Activated CD4-positive, alpha-beta T cell treated with anti-CD3 and anti-CD28 coated beads, Interleukin-10, Interleukin-2, amounts not matched to agents 100 ng/mL and 50 ng/mL, durations not matched to agents 16 hours and 8 hours (primary cell): ENCODE data around the gene MYOZ3.
A peak's percentile ranks its signal among the peaks of the same experiment; 100 is the strongest.

ENCODE experiments used
- DNase-seq: peaks from one replicate; pipeline ENCODE4 v3.0.0-alpha.2; 2020

Gene MYOZ3, protein sequence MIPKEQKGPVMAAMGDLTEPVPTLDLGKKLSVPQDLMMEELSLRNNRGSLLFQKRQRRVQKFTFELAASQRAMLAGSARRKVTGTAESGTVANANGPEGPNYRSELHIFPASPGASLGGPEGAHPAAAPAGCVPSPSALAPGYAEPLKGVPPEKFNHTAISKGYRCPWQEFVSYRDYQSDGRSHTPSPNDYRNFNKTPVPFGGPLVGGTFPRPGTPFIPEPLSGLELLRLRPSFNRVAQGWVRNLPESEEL

DNA sequence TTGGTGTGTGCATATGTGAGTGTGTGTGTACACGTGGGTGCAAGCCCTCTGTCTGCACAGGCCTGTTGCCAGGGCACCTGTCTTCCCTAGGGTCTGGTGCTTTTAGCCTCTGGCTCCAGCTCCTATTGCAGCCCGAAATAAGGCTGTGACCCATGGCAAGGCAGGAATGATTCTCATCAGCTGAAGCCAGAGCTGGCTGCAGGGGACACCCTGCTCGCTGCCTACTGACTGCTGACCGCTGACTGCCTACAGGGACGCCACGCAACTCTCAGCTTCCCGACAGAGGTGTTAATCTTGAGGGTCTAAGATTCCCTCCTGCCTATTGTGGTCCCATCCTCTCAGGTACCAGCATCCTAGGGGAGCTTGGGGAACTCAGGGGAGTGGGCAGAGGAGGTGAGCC, at the start of gene MYOZ3:
TSS of gene MYOZ3 (plus strand) at position 166 of the 400 bp plus-strand sequence. CDS start 1,691 bp downstream, outside the sequence.
- no peak for DNase-seq

DNA sequence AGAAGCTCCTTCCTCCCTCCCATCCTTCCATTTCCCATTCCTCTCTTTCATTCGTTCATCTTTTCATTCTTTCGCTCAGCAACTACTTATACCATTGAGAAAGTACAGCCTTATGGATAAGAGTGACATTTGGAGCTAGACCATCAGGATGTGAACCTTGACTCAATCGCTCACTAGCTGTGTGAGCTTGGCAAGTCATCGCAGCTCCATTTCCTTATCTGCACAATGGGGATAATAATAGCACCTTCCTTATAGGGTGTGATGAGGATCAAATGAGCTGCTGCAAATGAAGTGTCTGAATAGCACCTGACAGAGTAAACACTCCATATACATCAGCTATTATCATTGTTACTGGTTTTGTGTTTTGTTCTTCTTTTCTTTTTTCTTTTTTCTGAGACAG, 48.6 kb upstream of the MYOZ3 start:
- no peak for DNase-seq

DNA sequence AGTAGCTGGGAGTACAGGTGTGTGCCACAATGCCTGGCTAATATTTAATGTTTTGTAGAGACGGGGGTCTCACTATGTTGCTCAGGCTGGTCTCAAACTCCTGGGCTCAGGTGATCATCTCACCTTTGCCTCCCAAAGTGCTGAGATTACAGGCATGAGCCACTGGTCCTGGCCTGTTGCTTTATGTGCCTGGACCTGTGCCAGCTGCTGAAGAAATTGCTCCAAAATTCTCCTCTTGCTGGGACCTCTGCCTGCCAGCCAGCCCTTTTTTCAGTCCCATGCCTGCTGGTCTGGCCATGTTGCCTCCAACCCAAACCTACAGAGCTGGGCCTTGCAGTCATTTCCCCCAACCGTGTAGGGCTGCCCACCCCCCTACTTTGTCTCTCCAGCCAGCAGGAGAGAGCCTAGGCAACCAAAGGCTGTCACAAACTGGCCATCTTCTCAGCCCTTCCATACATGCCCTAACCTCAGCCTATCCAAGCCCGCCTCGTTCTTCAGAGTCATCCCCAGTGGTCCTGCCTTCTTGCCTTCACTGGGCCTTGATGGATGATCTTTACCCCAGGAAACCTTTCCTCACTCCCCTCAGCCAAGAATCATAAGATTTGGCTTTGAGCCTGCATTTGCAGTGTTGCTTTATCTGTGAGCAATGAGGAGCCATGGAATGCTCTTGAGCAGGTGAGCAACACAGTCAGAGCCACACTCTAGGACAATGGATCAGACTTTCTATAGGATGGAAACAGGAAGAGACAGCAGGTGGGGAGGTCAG, 48.0 kb upstream of the MYOZ3 start:
- no peak for DNase-seq

DNA sequence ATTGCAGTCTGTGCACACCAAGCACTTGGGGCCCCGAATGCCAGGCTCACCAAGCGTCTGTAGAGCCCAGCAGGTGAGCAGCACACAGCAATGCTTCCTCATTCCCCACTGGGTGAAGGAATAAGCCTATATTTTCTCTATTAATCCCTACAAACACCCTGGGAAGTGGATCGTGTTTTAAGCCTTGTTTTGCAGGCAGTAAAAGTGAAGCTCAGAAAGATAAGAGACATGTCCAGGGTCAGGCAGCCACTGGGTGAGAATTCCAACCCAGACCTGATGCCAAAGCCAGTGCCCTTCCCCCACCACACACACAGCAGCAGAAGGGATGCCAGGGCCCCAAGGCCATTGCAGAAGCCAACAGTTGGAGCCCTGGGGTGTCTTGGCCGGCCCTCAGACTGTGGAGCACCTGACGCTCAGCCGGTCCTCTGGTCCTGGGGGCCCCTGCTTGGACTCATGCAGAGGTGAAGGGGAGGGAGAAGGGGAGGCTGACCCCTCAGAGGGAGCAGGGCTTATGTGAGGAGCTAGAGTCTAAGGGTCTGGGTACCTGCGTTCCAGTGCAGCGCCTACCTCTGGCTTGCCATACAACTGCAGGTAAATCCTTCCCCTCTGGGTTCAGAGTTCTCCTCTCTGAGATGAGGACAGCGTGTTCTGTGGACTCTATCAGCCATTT, 46.9 kb upstream of the MYOZ3 start:
- DNase-seq: no peak

DNA sequence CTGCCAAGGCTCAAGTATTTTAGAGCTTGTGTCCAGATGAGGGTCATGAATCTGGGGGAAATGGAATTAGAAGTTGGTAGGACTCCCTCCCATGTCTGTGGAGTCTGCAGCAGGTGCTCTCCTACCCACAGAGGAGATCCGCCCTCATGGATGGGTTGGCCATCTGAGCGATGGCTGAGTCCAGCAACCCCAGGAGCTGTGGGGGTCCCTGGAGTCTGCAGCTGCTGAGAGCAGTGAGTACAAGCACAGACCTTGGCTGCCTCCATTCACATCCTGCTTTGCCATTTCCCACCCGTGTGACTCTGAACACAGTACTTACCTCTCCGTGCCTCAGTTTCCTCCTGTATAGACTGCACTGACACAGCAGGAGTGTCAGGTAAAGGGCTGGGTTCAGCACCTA, 46.4 kb upstream of the MYOZ3 start:
- no peak for DNase-seq

DNA sequence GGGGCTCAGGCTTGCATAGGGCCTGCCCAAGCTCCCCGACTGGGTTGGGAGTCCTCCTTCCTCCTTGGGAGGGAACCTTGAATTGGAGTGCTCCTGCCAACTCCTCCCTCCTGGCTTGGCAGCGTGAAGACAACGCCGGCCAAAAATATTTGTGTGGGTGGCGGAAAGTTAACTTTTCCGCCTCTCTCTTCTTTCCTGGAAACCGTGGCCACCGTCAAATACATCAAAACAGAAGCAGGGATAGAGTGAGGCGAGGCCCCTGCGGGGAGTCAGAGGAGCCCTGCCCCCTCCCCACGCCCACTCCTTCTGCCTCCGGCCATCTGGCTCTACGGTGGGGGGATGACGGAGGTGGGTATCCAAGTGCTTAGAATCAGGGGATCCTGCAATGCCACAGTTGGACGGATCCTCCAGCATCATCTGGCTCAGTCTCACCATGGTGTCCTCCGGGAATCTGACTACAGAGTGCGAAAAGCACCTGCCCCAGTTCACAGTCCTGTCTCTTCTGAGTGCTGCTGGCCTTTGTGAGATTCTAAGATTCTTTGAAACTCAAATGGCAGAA, 45.8 kb upstream of the MYOZ3 start:
- DNase-seq: peak; percentile 3

DNA sequence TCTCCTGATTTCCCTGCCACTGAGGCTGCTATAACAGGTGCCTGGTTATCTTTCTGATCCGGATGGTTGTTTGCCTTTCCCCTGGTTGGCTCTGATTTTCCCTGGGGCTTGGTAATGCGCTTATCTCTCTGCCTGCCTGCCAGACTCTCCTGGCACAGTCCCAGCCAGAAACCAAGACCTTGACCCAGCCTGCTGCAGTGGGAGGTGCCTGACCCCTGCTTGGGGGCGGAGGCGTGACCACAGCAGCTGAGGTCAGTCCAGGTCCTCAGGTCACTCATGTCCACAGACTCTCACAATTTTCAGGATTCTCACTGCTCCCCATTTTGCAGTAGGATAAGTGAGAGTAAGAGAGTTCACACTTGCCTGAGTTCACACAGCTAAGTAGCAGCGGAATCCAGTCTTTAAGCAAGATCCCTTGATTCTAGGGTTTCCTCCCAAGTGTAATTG, 45.0 kb upstream of the MYOZ3 start:
- no peak for DNase-seq

DNA sequence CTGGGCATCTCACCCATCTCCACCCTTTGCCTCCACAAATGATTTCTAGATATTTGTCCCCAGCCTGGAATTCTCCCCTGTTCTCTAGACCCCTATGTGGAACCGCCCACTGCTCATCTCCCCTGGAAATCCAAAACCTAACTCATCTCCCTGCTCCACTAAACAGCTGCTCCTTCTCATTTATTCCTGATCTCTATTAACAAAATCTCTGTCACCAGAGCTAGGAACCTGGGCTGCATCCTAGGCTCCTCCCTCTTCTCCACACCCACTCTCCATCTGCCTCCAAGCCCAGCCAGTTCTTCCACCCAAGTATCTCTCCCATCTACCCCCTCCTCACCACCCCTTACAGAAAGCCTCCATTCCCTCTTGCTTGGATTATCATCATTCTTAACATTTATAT, 44.5 kb upstream of the MYOZ3 start:
- no peak for DNase-seq

DNA sequence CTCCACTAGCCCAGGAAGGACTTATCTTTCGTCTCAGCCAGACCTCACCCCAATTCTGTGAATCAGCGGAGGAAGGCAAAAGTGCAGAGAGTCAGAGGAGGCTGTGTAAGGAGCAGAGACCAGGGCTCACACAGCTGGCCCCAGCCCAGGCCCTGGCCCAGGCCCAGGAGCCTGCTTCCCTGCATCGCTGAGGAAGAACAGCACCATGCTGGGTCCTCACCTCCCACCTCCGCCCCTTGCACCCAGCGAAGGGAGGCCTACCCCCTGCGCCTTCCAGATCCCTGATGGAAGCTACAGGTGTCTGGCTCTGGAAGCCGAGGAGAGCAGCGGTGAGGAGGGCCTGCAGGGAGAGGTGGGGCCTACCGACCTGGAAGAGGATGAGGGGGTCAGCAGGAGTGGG, 42.9 kb upstream of the MYOZ3 start:
- DNase-seq: no peak

DNA sequence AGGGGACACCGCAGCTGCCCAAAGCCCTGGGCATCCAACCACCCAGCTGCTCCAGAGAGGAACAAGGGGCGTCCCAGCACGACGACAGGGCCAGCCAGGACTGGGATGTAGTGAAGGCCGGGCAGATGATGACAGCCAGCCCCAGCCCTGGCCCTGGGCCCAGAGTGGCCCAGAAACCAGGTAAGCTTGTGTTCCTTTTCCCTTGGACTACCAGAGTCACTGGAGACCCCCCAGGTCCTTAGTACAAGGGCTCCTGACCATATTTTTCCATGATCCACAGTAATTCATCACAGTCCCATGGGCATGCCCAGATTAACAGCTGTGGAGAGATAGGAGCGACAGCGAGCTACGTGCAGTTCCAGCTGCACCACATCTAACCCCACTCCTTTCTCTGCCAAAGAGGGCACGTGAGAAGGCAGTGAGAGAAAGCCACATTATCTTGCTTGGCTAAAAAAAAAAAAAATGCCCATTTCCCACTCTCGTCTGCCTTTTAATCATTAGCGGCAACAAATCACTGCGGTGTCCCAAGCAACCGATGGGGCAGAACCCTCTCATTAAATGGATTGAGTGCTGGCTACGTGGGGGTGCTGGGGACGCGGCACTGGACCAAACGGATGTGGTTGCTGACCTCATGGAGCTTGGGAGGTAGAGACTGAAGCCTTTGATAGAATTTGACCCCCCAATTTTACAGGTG, 42.3 kb upstream of the MYOZ3 start:
- DNase-seq: no peak

DNA sequence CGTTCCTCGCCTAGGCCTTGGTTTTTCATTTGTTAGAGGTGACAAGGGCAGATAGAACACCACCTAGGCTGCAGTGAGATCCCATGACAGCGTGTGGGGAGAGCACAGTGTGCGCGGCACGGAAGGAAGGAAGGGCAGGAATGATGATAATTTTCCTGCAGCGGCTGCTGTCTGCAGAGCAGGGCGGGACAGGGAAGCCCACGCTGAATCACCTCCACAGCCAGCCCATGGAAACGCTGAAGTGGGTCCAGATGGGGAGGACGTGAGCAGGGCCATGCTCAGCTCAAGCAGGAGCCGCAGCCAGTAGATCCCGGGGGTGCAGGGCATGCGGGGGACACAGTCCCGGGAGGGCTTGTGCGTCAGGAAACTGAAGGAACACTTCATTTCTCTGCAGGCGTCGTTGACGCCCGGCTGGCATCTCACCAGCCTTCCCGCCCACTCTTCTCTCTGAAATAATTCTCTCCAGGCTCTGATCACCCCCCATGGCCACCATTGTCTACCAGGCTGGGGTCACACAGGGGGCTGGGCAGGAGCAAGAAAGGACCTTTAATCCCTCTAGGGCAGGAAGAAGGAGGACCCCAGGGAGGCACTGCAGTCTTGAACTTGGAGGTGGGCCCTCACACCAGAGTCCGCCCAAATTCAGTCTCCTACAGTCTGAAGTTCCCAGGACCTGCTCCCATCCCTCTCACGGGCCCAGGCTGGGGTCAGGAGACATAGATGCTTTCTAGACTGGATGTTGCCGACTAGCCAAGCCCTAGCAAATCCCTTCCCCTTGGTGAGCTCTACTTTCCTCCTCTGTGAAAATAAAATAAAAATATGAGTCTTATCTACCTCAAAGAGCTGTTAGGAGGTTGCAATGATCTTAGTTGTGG, 41.5 kb upstream of the MYOZ3 start:
- DNase-seq: no peak

DNA sequence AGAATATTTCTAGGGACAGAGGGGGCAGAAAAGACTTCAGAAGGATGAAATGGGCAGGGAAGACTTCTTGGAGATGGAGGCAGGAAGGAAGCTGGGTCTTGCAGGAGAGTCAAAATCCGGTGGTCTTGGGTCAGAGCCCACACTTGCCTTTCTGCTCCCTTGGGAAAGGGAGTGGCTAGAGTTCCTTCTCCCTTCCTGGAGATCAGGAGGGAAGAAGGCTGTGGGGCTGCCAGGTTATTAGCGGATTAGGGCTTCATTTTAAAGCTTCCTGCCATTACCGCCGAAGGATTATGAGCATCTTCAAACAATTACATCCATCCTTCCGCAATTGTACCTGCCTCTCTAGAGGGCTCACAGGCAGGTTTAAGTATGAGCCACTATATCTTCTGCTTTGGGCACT, 39.8 kb upstream of the MYOZ3 start:
- DNase-seq: no peak

DNA sequence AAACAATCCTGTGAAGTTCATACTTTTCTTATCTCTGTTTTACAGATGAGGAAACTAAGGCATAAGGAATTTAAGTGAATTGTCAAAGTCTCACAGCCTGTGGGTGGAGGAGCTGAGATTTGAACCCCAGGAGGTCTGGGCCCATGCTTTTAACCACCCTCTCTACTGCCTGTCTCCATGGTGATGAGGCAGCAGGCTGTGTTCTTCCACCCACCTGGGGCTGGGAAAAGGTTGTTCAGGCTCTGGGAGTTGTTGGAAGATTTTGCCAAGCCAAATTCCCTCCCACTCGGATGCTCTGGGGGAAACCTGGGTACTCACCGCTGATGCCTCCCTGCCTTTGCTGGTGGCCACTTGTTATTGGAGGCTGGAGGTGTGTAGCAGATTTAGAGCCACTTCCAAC, 38.9 kb upstream of the MYOZ3 start:
- no peak for DNase-seq

DNA sequence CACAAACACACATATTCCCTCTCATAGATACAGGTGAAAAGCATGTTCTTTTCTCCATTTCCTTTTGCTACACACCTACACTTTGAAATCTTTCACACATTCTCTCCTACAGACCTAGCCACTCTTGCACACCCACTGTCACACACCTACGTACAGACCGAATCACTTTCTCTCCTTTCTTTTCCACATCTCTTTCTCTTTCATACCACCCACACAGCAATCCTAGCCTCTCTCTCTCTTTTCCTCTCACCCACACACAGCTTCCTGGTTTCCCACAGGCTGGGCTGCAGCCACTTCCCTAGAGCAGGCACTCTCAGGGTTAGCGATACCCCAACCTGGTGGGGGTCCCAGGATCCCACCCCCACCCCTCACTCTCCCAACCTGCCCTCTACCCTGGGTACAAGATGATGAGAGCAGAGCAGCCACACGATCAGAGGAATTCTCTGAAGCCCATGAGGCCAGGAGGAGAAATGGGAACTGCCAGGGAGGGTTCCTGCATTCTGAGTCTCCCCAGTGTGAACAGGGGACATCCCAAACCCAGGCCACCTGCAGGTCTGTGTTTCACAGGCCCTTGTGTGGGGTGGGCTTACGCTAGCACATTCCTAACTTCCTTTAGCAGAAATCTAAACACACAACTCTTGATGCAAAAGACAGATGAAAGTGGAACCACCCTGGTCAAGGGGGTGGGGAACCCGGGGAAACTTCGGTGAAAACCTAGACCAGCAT, 37.7 kb upstream of the MYOZ3 start:
- DNase-seq: no peak

DNA sequence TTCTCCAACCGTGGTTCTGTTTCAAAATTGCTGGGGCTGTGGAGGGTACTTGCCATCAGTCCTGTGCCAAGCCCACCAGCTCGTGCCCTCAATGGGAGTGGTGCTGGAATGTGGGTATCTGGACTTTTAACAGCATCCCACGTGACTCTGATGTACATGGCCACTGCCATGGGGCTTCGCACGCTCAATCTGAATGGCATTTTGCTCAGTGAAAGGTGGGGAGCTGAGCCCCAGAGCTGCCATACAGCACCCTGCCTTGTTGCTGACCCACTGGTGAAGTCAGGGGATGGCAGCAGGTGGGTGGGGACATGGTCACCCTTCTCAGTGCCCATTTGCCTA, 37.2 kb upstream of the MYOZ3 start:
- no peak for DNase-seq

DNA sequence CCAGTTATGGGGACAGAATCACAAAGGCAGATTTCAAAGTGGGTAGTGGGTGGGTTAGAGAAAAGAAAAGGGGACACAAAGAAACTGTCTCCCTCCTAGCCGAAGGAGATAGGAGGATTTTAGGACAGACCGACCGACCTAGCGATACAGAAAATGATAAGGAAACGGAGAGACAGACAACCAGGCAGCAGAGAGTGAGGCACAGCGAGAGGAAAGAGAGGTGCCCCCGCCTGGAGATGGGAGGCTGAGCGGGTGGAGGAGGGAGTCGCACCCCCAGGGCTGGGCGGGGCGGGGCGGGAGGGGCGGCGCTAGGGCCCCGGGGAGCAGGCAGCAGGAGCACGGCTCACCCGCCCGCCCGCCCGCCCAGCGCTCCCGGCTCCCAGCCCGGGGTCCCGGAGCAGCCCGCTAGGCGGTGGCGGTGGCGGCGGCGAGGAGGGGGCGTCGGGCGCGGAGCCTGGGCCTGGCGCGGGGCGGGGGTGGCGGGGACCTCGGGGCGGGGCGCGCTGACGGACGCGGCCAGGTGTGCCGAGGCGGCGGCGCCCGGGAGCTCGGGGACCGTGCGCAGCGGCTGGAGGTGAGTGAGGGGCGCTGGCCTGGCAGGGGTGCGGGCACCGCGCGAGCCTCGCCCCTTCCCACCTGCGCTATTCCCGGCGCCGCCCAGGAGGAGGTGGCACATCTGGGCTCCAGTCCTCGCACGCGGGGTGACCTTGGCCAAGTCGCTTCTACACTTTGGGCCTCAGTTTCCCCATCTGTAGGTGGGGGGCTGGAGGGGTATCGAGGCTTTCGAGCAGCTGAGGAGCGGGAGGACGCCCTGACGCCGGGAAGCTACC, 36.5 kb upstream of the MYOZ3 start:
- DNase-seq: peak; percentile 20

DNA sequence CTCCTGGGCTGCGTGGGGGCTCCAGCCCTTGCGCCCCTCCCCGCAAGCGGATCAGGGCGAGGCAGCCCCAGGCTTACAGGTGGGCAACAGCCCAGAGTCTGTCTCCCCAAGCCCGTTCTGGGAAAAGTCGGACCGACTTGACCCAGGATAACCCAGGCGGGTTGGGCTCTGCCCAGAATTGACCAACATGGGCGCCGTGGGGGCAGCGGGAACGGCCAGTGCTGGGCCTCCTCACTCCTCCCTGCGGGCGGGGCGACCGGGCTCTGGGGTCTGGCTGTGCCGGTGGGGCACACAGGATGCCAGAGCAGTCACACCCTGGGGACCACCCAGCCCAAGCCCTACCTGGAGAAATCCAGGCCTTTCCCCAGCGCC, 35.9 kb upstream of the MYOZ3 start:
- DNase-seq: no peak

DNA sequence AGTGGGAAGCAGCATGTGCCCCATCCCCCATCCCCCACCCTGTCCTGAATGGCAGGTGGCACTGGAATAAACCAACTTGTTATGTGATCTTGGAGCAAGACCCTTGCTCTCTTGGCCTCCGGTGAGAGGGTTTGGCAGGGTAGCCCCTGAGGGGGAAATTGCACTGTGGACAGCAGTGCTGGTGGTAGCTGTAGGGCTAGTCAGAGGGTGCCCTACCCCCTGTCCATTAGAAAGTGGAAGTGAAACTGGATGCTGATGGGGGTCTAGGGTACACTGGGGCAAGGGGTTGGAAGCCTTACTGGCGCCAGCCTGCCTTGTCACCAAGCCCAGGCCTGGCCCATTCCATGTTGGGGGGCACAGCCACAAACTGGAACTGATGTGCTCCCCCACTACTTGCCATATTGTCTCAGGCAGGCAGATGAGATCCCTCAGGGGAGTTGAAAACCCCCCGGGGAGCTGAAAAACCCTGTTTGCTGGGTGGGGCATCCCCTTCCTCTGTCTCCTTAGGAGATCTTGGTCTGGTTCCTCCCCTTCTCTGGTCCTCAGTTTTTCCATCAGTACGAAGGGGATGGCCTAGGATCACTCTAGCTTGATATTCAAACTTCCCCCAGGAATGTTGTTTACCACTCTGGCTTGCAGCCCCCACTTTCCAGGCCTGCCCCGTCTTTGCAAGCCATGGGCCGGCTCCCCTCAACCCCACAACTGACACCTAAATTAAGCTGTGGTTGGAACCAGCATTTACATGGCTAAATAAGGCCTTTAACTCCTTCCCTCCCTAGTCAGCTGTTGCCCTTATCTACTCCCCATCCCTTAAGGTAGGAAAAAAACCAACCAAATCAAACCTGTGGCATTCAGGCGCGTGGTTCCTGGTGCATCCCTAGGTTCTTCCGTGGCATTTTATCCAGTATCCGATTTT, 35.0 kb upstream of the MYOZ3 start:
- no peak for DNase-seq

DNA sequence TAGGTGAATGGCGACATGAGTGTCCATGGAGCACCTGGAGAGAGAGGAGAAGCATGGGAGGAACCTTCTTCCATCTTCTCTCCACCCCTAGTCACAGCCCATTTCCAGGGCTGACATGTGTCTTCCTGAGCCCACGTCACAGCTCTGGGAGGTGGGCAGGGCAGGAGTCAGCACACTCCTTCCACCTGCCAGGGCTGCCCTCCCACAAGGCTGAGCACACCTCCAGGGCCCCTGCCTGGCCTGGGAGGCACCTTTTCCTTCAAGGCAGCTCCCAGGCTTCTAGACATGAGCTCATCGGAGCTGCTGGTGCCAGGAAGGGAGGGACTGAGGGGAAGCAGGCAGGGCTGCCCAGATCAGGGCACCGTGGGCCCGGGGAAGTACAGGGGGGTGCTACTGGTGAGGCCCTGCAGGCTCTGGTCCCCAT, 34.2 kb upstream of the MYOZ3 start:
- DNase-seq: no peak
